Measurements from ENCODE around the gene KCNQ1OT1.

DNA sequence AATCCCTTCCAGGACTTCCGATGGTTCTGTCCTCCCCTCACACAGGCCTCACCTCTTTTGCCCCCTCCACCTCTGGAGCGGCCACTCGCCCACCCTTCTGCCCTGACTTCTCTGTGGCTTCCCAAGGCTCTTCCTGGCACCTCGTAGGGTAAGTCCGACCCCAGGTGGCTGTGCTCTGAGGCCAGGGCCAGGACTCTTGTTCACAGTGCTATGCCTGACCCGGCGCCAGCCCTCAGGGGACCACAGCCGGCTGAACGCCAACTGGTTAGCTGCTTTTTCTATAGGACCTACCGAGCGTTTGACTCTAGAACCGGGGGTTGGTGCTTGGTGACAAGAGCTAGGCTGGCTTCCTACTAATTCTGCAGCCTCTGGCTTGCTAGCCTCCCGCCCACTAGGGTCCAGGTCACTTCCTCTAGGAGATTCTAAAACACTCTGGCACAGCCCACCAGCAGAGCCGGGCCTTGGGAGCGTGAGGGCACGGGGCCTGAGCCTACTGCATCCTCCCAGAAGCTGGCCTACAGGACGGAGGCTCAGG lies 28.4 kb upstream of the KCNQ1OT1 start:
- no peak for TF ChIP-seq NFE2L2 (IDR thresholded peaks at IDR 0.05; ENCODE audit: low read depth, low read length)
- TF ChIP-seq, protein P1, sequence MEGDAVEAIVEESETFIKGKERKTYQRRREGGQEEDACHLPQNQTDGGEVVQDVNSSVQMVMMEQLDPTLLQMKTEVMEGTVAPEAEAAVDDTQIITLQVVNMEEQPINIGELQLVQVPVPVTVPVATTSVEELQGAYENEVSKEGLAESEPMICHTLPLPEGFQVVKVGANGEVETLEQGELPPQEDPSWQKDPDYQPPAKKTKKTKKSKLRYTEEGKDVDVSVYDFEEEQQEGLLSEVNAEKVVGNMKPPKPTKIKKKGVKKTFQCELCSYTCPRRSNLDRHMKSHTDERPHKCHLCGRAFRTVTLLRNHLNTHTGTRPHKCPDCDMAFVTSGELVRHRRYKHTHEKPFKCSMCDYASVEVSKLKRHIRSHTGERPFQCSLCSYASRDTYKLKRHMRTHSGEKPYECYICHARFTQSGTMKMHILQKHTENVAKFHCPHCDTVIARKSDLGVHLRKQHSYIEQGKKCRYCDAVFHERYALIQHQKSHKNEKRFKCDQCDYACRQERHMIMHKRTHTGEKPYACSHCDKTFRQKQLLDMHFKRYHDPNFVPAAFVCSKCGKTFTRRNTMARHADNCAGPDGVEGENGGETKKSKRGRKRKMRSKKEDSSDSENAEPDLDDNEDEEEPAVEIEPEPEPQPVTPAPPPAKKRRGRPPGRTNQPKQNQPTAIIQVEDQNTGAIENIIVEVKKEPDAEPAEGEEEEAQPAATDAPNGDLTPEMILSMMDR (conservative IDR thresholded peaks at IDR 0.05; ENCODE audit: low read depth, low read length) = no peak
- TF ChIP-seq POLR2A (IDR thresholded peaks at IDR 0.05; ENCODE audit: low read depth, low read length) = no peak
- TF ChIP-seq, protein P2, sequence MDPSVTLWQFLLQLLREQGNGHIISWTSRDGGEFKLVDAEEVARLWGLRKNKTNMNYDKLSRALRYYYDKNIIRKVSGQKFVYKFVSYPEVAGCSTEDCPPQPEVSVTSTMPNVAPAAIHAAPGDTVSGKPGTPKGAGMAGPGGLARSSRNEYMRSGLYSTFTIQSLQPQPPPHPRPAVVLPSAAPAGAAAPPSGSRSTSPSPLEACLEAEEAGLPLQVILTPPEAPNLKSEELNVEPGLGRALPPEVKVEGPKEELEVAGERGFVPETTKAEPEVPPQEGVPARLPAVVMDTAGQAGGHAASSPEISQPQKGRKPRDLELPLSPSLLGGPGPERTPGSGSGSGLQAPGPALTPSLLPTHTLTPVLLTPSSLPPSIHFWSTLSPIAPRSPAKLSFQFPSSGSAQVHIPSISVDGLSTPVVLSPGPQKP (IDR thresholded peaks at IDR 0.05; ENCODE audit: borderline replicate concordance, low read depth, low read length) = no peak
- no peak for TF ChIP-seq FOS (IDR thresholded peaks at IDR 0.05; ENCODE audit: low read depth, low read length)
- no peak for TF ChIP-seq MXI1 (IDR thresholded peaks at IDR 0.05; ENCODE audit: borderline replicate concordance, low read depth, low read length)
- TF ChIP-seq SMC3 (IDR thresholded peaks at IDR 0.05; ENCODE audit: low read depth, low read length) = no peak
- no peak for TF ChIP-seq CHD1 (IDR thresholded peaks at IDR 0.05; ENCODE audit: low read depth, low read length)
- TF ChIP-seq RFX5 (IDR thresholded peaks at IDR 0.05; ENCODE audit: low read depth, low read length) = no peak
- no peak for TF ChIP-seq MAFK (IDR thresholded peaks at IDR 0.05; ENCODE audit: low read depth, low read length)
- TF ChIP-seq BHLHE40 (IDR thresholded peaks at IDR 0.05; ENCODE audit: low read depth, low read length) = no peak
